GM12891 (cell line): ENCODE data around the gene HIRA.

Source experiments
- DNase-seq: peaks from one replicate; pipeline ENCODE4 v3.0.0; 2011; ENCODE audit warnings: low spot score; ENCODE audit not compliant: insufficient read length
- FAIRE-seq: peaks from 2 replicates; lab custom pipeline; 2011; peaks lifted over from hg19 to GRCh38; lab: Jason Lieb, UNC
- PAX5 ChIP-seq: IDR thresholded peaks from 2 replicates; pipeline ENCODE4 v1.6.1; 2011; ENCODE audit warnings: low read length, moderate library complexity, mild to moderate bottlenecking; ENCODE audit not compliant: insufficient read depth, severe bottlenecking
- POLR2A ChIP-seq: IDR thresholded peaks from 2 replicates; pipeline ENCODE4 v1.6.1; 2011; ENCODE audit warnings: low read depth, low read length, control low read depth
- POLR2AphosphoS5 ChIP-seq: IDR thresholded peaks from 2 replicates; pipeline ENCODE4 v1.6.1; 2011; ENCODE audit warnings: low read depth, low read length, control low read depth
- POU2F2 ChIP-seq: IDR thresholded peaks from 2 replicates; pipeline ENCODE4 v1.6.1; 2011; ENCODE audit warnings: low read depth, mild to moderate bottlenecking, control low read depth, low read length, moderate library complexity
- SPI1 ChIP-seq: IDR thresholded peaks from 2 replicates; pipeline ENCODE4 v1.6.1; 2011; ENCODE audit warnings: low read depth, low read length, control low read depth
- TAF1 ChIP-seq: IDR thresholded peaks from 2 replicates; pipeline ENCODE4 v1.6.1; 2011; ENCODE audit warnings: low read depth, low read length, control low read depth

Gene HIRA

GRCh38 chr22:19387575-19387974 lies 44.0 kb downstream of the HIRA start:
- FAIRE-seq: no peak
- DNase-seq: no peak
- TF ChIP-seq PAX5 (no peak), SPI1 (no peak), POLR2AphosphoS5 (no peak), POLR2A (no peak), POU2F2 (no peak)

DNA sequence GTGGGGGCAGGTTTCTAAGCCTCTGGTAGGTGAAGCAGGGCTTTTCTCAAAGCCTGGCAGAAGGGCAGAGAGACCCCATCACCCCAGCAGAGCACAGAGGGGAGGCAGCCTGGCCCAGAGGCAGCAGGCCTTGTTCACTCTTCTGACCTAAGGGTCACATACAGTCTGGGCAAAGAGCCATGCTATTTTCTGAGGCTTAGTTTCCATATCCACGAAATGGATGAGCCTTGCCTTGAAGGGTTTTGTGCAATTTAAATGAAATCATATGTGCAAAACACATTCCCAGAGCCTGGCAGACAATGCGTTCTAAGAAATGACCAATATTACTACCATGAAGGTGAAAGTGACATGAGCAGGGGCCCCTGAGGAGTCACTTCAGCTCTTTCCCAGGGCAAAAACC lies 44.5 kb downstream of the HIRA start:
- FAIRE-seq (no peak), DNase-seq (no peak)
- no peak for TF ChIP-seq PAX5
- TF ChIP-seq POLR2A: no peak

- TF ChIP-seq POLR2A (no peak), TAF1 (no peak), PAX5 (no peak), POLR2AphosphoS5 (no peak), SPI1 (no peak), POU2F2 (no peak)
- no peak for DNase-seq
- FAIRE-seq: no peak
These were observed 45.3 kb downstream of the HIRA start for GRCh38 chr22:19386248-19386647.

- FAIRE-seq: no peak
- no peak for DNase-seq
- no peak for TF ChIP-seq TAF1
- no peak for TF ChIP-seq POLR2A
- TF ChIP-seq PAX5: no peak
- no peak for TF ChIP-seq SPI1
- no peak for TF ChIP-seq POU2F2
- no peak for TF ChIP-seq POLR2AphosphoS5
These were observed 46.2 kb downstream of the HIRA start for GRCh38 chr22:19385221-19385906.

GRCh38 chr22:19383292-19383691 lies 48.2 kb downstream of the HIRA start:
- TF ChIP-seq SPI1: no peak
- no peak for TF ChIP-seq TAF1
- TF ChIP-seq POU2F2: no peak
- no peak for TF ChIP-seq PAX5
- no peak for TF ChIP-seq POLR2A
- no peak for TF ChIP-seq POLR2AphosphoS5
- FAIRE-seq: no peak
- DNase-seq: no peak

DNA sequence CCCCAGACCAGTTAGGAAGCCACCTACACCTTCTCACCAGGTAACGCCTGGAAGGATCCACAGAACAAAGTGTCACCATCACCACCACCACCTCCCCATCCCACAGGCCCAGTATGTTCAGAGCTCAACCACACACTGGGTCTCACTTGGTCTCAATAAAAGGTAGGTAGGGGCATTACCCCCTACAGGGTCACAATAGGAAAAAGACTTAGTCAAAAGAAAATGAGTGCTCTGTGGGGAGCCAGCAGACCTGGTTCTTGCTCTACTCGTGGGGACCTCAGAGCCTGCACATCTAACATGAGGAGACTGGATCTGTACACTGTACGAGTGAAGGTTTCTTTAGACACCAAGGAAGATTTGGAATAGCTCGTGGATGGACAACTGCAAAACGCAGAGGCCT lies 49.3 kb downstream of the HIRA start:
- DNase-seq (no peak), FAIRE-seq (no peak)
- TF ChIP-seq PAX5 (no peak), SPI1 (no peak), POLR2A (no peak), TAF1 (no peak), POU2F2 (no peak), POLR2AphosphoS5 (no peak)

DNA sequence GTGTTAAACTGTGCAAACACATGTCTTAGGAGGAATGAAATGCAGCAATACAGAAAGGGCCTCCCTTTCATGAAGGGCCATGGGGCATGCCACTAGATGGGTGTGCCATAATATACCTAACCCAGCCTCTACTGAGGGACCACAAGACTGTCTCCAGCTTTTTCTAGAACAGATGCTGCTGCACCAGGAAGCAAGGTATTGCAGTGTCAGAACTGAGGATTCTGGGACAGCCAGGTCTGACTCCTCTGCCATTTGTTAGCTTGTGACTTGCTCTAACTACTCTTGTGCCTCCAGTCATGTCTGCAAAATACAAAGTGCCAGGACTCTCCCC lies 53.2 kb downstream of the HIRA start:
- FAIRE-seq: no peak
- no peak for DNase-seq
- TF ChIP-seq POU2F2: no peak
- TF ChIP-seq TAF1: no peak
- no peak for TF ChIP-seq PAX5
- TF ChIP-seq POLR2AphosphoS5: no peak
- no peak for TF ChIP-seq POLR2A
- TF ChIP-seq SPI1: no peak

DNA sequence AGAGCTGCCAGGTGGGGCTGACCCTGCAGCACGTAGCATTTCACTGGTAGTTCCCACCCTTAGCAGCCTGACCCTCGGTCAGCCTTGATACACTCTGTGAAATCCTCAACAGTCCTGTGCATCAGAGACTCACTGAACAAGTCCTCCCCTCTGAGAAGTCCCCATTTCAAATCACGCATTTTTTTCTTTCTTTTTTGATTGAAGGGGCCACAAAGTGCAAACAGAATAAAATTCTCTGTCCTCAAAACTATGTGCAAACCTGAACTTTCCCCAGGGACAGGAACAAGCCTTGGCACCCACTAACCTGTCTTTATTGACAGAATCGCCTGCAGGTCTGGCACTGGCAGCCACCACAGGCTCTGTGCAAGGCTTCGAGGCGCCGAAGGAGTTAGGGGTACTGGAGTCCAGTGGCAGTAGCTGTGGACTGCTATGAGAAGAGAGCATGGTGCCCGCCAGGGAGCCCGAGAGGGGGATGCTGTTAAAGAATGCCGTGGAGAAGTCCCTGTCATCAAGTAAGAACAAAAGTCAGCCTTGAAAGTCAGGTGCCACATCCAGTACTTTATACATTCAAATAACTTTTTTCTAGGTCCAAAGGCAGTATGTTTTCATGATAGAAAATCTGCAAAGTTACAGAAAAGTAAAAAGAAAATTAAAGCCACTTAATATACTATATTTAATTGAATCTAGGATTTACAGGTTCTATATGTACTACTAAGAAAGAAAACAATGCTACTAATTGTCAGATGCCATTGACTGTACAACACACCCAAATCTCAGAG lies 53.8 kb downstream of the HIRA start:
- DNase-seq: no peak
- TF ChIP-seq POLR2AphosphoS5 (no peak), POLR2A (no peak)
- FAIRE-seq: no peak

DNA sequence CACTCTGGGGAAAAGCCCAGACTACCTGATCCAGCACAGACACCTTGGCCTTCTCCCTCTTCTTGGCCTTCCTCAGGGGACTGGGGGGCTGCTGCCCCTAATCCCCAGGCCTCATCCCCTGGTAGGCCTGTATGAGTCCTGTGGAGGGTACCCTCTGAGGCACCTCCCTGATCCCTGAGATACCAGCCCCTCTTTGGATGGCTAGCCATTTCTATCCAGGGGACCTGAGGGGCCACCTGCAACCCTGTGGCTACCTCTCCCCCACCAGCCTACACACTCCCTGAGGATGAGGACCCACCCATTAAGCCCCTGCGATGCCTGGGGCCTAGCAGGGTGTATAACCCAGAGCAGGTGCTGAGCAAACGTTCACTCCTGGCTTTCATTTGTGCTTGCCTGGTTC lies 54.6 kb downstream of the HIRA start:
- TF ChIP-seq POU2F2: no peak
- no peak for TF ChIP-seq PAX5
- TF ChIP-seq SPI1: no peak
- TF ChIP-seq TAF1: no peak
- TF ChIP-seq POLR2AphosphoS5: no peak
- no peak for TF ChIP-seq POLR2A
- FAIRE-seq: no peak
- DNase-seq: no peak

DNA sequence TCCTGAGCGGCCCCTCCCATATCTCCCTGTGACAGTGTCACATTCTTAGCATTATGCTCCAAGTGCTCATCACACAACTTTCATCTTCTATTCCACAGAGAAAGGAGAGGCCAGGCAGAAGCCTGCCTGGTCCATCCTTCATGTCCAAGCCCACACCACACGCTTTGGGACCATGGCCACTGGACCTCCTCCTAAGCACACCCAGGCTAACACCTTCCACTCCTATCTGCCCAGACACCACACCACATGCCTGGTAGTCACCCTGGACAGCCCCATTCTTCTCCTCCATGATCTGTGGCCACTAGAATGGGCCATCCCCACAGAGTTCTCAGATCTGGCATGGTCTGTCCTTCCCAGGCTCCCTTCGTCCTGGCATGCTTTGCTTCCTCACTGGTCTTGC lies 55.3 kb downstream of the HIRA start:
- DNase-seq (no peak), FAIRE-seq (no peak)
- no peak for TF ChIP-seq SPI1
